Measurements from ENCODE around the gene PLA2G4C.

PLA2G4C gene, protein sequence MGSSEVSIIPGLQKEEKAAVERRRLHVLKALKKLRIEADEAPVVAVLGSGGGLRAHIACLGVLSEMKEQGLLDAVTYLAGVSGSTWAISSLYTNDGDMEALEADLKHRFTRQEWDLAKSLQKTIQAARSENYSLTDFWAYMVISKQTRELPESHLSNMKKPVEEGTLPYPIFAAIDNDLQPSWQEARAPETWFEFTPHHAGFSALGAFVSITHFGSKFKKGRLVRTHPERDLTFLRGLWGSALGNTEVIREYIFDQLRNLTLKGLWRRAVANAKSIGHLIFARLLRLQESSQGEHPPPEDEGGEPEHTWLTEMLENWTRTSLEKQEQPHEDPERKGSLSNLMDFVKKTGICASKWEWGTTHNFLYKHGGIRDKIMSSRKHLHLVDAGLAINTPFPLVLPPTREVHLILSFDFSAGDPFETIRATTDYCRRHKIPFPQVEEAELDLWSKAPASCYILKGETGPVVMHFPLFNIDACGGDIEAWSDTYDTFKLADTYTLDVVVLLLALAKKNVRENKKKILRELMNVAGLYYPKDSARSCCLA

DNA sequence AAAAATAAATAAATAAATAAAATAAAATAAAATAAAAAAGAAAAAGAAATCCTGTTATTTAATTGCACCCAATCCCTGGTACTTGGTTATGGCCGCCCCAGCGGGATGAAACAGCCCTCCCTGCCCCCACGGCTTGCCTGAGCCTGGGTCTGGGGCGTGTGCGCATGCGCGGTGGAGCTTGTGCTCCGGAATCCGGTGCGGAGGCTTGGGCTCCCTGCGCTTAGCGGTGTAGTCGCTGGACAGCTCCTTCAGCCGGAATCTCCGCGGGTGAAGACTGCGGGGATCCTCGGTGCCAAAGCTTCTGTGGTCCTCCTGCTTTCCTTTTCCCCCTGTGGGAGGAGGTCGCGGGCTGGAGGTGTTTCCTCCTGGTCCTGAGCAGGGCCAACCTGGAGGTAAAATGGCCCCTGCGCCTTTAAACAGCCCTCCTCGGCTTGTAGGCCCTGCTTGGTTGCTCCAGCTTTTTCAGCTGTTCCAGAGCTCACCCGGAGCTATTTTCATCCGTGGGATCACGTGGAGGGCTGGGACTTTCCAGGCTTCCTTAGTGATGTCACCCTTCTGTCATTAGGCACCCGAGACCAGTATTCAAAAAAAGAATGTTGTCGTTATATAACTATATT lies at the start of gene PLA2G4C:
Gene PLA2G4C (minus strand): TSS at position 468 of the 617 bp plus-strand sequence. CDS start 4,288 bp downstream, outside the sequence.
- in situ Hi-C loops (cut with MboI; ENCODE audit: low pct_unique_long_range_greater_than_20kb, low sequenced_read_pairs), result loop anchor here (25.0 kb wide), 1 partner anchor 148 kb away; no protein-coding TSS in a partner anchor
- peak; percentile 84 for DNase-seq

DNA sequence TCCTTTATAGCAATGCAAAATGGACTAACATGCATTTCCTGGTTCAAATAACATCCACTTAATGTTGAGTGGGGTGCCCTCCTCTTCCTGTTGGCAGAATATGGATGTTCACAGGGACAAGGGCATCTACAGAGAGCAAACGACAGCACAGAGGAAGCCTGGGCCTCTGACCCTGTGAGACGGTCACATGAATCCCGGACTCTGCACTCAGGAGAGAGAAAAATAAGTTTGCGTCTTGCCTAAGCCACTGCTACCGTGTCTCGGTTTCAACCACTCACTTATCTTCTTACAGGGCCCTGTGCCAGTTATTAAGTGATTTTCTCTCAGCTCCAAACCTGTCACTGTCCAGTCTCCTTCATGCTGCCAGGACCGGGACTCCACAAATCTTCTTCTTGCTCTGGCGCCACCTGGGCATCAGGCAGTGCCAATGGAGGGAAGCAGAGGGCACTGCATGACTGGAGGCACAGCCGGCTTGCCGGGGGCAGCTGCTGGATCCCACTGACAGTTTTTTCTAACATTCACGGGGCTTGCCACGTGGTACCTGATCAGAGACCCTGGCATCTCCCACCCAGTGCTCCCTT lies 47.7 kb upstream of the PLA2G4C start:
- no peak for DNase-seq
- in situ Hi-C loops (cut with MboI; ENCODE audit: low pct_unique_long_range_greater_than_20kb, low sequenced_read_pairs), result no loop called here

DNA sequence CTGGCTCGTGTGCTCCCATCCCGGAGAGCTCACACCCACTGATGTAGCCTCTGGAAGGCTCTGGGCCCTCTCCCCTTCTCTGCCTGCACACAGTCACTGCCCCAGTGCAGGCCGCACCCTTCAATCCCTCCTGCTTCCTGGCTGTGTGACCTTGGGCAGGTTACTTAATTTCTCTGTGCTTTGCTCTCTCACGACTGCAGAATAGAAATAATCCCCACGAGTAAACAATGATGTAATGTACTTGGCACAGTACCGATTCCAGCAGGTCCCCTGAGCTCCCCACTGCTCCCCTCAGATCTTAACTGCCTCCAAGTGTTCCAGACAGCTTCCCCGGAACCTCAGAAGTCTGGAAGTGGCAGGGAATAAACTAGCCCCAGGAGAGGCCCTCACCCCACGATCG lies 43.4 kb upstream of the PLA2G4C start:
- DNase-seq, result no peak
- in situ Hi-C loops (cut with MboI; ENCODE audit: low pct_unique_long_range_greater_than_20kb, low sequenced_read_pairs), result no loop called here

DNA sequence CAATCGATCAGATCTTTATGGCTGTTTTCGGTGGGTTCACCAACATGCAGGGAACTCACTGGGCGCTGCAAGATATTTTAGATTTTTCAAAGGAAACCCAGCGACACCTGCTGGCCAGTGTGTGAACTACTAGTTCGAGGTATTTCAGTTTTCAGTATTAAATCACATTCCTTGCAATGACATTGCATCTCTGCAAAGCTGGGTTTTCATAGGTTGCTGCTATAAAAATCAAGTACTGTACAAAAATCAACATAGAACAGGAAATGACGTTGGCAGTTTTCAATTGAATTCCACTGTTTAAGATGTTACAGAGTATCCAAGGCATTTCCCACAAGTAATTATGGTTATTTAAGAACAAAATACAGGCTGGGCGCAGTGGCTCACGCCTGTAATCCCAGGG lies 41.9 kb upstream of the PLA2G4C start:
- in situ Hi-C loops (cut with MboI; ENCODE audit: low pct_unique_long_range_greater_than_20kb, low sequenced_read_pairs), result no loop called here
- peak; percentile 86 for DNase-seq

DNA sequence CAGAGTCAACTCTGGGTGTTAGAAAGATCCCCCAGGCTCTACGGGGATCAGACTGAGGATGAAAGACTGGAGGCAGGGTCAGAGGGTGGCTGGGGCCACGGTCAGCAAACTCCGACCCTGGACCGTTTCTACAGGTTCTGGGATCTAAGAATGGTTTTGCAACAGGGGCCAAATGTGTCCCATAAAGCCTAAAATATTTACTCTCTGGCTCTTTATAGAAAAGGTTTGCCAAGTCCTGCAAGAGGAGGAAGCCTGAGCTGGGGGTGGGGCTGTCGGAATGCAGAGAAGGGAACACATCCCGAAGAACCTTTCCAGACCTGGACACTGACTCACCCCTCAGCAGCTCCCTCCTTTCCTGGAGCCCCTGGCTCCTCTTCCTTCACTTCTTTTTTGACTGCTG lies 38.8 kb upstream of the PLA2G4C start:
- in situ Hi-C loops (cut with MboI; ENCODE audit: low pct_unique_long_range_greater_than_20kb, low sequenced_read_pairs), result no loop called here
- no peak for DNase-seq

DNA sequence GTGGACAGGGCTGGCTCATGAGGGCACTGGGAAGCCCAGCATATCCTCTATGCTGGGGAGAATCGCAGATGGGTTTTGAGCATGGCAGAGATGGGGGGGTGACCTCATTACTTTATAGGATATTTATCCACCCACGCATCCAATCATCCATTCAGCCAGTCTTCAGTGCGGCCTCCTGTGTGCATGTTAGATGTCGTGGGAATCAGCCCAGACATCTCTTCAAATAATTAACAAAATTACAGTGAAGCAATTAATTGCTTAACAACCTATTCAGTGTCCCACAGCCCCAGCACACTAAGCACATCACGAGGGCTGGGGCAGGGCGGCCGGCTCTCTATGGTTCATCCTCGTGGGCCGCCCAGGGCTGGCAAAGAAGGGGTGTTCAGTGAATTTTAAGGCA lies 38.0 kb upstream of the PLA2G4C start:
- DNase-seq, result no peak
- in situ Hi-C loops (cut with MboI; ENCODE audit: low pct_unique_long_range_greater_than_20kb, low sequenced_read_pairs), result no loop called here

DNA sequence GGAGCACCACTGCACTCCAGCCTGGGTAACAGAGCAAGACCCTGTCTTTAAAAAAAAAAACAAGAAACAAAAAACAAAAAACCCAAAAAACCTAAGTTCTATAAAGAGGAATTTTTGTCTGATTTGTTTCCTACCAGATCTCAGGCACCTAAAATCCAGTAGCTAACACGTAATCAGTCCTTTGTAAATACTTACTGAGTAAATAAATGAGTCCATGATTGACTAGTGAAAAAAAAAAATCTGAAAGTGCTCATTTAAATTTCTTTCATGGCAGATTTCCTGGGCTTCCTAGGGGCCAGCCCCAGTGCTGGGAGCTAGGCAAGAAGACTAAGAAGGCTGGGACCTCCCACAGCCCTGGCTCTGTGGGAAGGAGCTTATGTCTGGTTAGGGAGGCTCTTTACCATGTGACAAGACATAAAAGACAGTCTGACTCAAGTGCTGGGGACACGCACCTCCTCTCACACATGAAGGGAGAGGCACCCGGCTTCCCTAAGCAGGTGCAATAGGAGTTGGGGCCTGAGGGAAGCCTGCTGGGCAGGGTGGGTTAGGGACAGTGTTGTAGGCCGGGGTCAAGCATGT lies 37.1 kb upstream of the PLA2G4C start:
- in situ Hi-C loops (cut with MboI; ENCODE audit: low pct_unique_long_range_greater_than_20kb, low sequenced_read_pairs), result no loop called here
- no peak for DNase-seq

DNA sequence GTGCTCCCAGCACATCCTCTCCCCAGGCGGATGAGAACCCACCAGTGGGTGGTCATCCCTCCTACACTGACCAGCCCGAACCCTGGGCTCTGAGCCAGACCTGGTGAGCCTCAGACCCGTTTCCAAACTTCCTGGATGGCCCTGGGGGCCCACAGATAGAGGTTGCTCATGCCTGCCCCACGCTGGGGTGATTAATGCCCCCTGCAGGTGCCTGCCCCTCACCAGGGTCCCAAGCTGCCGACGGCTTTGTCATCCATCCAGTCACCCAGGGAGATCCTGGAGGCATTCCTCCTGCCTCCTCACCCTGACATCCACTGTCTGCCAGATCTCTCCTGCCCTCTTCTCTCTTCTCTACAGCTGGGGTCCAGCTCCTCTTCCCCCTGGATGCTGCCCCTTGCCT lies 28.4 kb upstream of the PLA2G4C start:
- in situ Hi-C loops (cut with MboI; ENCODE audit: low pct_unique_long_range_greater_than_20kb, low sequenced_read_pairs), result no loop called here
- no peak for DNase-seq

DNA sequence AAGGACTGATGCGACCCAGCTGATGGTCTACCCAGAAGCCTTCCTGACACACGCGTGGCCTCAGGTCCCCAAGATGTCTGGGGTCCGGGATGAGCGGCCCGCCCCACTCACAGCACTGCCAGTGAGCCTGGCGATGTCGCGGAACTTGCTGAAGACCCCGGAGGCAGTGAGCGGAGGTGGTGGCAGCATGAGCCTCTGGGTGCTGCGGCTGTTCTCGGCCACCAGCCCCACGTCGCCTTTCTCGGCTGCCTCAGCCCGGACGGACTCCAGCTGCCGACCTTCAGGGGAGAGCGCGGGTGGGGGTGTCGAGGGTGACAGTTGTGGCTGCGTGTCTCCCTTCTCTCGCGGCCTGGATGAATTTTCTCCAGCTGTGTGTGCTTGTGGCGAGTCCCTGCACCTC lies 26.8 kb upstream of the PLA2G4C start:
- in situ Hi-C loops (cut with MboI; ENCODE audit: low pct_unique_long_range_greater_than_20kb, low sequenced_read_pairs), result no loop called here
- DNase-seq, result no peak

DNA sequence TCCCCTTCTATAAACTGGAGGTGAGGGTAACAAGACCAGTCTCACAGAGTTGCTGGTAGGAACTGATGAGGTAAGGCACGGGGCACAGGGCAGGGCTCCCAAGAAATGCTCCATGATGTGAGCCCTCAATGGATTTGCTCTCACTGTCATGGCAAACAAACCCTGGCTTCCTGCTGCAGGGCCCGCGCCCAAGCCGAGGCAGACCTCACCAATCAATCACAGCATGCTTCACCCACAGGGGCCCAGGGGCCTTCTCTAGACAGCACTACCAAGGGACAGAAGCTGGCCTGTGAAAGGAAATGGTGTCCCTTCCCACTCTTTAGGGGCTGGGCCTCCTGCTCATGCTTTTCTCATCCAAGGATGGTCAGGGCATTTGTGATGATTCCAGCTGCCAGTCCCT lies 25.9 kb upstream of the PLA2G4C start:
- DNase-seq, result no peak
- in situ Hi-C loops (cut with MboI; ENCODE audit: low pct_unique_long_range_greater_than_20kb, low sequenced_read_pairs), result no loop called here

DNA sequence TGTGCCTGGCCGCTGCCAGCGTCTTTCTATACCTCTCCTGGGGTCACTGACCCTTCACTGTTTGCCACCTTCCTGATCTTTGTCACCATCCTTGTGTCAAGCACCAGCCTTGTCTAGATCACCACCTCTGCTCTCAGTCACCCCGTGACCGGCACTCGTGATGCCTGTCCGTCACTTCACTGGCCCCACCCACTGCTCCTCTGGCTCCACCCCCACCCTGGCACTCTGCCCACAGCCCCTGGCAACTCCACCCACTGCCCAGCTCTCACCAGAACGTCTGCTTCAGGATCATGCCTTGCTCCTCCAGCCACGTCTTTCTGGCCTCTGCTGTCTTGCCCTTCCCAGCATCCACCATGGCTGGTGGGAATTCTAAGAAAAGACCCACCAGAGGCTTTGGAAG lies 24.8 kb upstream of the PLA2G4C start:
- no peak for DNase-seq
- in situ Hi-C loops (cut with MboI; ENCODE audit: low pct_unique_long_range_greater_than_20kb, low sequenced_read_pairs), result no loop called here

DNA sequence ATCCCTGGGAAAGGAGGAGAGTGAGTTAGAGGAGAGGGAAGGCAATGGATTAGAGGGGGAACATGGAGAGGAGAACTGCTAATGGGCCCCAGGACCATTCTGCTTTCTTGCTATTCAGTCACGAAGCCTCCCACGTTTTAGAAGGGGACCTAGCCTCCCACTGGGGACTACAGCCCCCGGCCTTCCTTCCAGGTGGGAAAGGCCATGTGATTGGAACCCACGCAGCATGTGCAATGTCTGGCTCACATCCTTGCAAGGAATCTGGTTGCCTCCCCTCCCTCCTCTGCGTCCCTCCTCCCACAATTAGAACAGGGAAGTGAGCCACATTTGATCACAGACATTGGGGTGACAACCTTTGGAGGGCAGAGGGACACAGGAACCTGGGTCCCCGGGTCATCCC lies 22.5 kb upstream of the PLA2G4C start:
- no peak for DNase-seq
- in situ Hi-C loops (cut with MboI; ENCODE audit: low pct_unique_long_range_greater_than_20kb, low sequenced_read_pairs), result no loop called here

DNA sequence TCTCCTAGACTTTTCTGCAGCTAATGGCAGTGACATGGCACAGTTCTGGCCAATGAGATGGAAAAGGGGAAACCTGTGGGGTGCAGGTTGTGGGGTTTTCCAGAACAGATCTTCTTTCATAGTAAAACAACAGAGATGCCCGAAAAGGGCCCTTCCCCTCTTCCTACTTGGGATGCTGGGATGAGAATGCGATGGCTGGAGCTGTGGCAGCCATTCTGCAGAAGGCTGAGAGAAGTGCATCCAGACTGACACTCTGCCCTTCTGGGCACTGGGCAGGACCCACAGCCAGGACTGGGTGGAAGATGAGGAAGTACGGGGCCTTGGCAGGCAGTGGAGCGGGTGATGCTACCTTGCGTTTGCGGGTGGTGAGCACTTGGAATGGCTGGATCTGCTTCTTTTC lies 16.9 kb upstream of the PLA2G4C start:
- in situ Hi-C loops (cut with MboI; ENCODE audit: low pct_unique_long_range_greater_than_20kb, low sequenced_read_pairs), result no loop called here
- no peak for DNase-seq

DNA sequence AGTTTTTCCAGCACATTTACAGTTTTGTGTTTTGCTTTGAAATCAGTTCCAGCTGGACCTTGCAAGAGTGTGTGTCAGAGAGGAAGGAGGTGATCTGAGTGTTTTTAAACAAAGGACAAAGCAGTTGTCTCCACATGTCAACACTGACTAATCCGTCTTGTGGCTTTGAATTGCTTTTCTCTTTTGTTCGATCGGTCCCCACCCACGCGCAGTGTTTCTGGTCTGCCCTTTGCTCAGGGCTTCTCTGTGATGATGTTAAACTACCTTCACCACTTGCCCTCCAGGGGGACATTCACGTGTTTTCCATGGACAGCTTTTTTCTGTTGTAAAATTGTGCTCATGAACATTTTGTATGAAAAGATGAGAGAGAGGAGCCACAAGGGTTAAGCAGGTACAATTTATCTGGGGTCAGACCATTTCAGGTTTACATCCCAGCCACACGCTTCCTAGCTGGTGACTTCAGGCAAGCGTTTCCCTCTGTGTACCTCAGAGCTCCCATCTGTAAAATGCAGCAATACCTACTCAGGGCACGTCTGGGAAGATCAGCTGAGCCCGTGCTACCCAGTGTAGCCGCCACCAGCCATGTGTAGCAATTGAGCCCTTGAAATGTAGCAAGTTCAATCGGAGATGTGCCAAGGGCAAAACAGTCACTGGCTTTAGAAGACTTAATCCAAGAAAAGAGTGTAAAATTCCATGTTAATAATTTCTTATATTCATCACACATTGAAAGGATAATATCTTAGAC lies 13.5 kb upstream of the PLA2G4C start:
- DNase-seq, result peak; percentile 15
- in situ Hi-C loops (cut with MboI; ENCODE audit: low pct_unique_long_range_greater_than_20kb, low sequenced_read_pairs), result loop anchor here (25.0 kb wide), 1 partner anchor 162 kb away; no protein-coding TSS in a partner anchor

DNA sequence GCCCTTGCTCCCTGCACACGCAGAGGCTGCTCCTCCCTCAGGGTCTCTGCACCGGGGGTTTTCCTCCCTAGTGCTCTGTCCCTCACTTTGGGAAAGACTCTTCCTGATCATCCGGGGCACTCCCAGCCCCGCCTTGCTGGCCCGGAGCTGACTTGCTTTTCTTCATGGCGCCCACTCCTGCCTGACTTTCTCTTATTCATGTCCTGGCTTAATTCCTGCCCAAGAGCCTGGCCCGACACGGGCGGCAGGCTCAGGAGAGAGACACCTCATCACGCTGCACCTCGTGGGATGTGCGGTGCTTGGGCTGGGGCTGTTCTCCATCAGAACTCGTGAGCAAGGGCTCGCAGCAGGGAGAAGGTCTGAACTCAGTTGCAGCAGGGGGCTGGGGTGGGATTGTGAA lies 11.8 kb upstream of the PLA2G4C start:
- in situ Hi-C loops (cut with MboI; ENCODE audit: low pct_unique_long_range_greater_than_20kb, low sequenced_read_pairs), result loop anchor here (25.0 kb wide), 1 partner anchor 160 kb away; no protein-coding TSS in a partner anchor
- DNase-seq, result no peak

DNA sequence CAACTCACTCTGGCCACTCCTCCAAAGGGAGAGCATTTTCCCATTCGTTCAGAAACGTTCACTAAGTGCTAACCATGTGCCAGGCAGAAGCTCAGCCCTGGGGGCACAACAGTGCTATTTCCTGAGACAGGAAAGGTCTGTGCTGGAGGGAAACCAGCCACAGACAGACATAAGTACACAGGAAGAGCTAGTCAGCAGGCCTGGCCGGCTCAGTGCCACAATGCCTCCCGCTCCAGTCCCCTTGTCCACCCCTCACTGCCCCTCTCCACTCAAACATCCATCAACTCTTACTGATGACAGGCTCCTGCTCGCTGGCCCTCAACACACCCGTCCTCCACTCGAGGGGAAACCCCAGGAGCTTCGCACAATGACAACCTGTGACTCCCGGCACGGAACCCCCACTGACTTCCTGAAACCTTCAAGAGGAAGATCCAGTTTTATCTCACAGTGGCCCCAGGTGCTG lies 11.3 kb upstream of the PLA2G4C start:
- in situ Hi-C loops (cut with MboI; ENCODE audit: low pct_unique_long_range_greater_than_20kb, low sequenced_read_pairs), result loop anchor here (25.0 kb wide), 1 partner anchor 160 kb away; no protein-coding TSS in a partner anchor
- peak; percentile 28 for DNase-seq

DNA sequence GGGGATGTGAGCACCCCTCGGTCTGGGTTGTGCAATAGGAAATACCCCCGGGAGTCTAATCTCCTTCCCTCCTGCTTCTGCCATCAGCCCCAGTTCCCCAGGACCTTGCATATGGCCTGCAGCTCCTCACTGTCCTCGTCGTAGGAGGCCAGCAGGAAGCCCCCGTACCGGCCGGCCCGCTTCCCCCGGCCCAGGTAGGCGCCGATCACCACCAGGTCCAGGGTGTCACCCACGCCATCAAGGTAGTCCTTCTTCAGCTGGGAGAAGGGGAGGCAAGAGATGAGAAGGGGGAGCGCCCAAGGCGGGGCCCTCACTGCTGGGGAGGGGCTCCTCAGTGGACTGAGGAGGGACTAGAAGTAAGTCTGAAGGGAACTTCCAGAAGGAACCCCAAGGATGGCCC lies 10.4 kb upstream of the PLA2G4C start:
- in situ Hi-C loops (cut with MboI; ENCODE audit: low pct_unique_long_range_greater_than_20kb, low sequenced_read_pairs), result loop anchor here (25.0 kb wide), 1 partner anchor 159 kb away; no protein-coding TSS in a partner anchor
- no peak for DNase-seq

DNA sequence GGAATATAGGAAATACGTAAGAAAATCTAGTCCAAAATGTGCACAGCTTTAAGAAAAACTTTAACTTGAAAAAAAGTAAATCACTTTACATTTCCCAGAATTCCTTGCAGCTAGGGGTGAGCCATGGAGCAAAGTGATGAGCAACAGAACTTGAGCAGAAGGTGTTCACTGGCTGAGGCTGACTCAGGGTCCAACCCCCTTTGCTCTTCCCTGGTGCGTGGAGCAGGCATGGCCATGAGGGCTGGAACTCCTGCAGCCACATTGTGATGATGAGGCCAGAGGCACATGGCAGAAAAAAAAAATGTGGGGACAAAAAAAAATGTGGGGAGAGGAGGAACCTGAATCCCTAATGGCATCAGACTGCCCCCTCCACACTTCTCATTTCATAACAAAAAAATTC lies 9.9 kb upstream of the PLA2G4C start:
- in situ Hi-C loops (cut with MboI; ENCODE audit: low pct_unique_long_range_greater_than_20kb, low sequenced_read_pairs), result loop anchor here (25.0 kb wide), 1 partner anchor 158 kb away; no protein-coding TSS in a partner anchor
- DNase-seq, result no peak

DNA sequence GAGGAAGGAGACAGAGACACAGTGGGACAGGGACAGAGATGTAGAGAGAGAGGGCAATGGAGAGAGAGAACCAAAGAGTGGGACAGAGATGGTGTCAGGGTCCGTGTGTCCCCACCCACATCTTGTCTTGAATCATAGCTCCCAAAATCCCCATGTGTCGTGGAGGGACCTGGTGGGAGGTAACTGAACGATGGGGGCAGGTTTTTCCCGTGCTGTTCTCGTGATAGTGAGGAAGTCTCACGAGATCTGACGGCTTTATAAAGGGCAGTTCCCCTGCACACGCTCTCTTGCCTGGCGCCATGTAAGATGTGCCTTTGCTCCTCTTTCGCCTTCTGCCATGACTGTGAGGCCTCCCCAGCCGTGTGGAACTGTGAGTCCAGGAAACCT lies 7.5 kb upstream of the PLA2G4C start:
- in situ Hi-C loops (cut with MboI; ENCODE audit: low pct_unique_long_range_greater_than_20kb, low sequenced_read_pairs), result loop anchor here (25.0 kb wide), 1 partner anchor 156 kb away; no protein-coding TSS in a partner anchor
- no peak for DNase-seq
